GM23338 (cell line): Measurements from ENCODE around the gene PDE4D. TPM values are rescaled to one million over a fixed set of nuclear protein-coding genes. Genes with fewer than 3 reads are reported as not detected.

Source experiments
- ATAC-seq: fragments of 200-7000 bp; cut with Tn5 transposase; 3 replicates; pipeline ENCODE4 v1.9.1; 2020
- DNase-seq: peaks from one replicate; pipeline ENCODE4 v3.0.0-alpha.2; 2015; ENCODE audit warnings: low spot score
- H2AFZ ChIP-seq: fragments of 200-600 bp; sonication (generic); 2 replicates; pipeline ENCODE4 v1.8.0; 2016; ENCODE audit warnings: antibody characterized with exemption, mild to moderate bottlenecking, moderate library complexity
- H3F3A ChIP-seq: fragments of 200-600 bp; sonication (generic); replicated peaks from 2 replicates; pipeline ENCODE4 v1.8.0; 2017; ENCODE audit warnings: antibody characterized with exemption, mixed run types, low read depth
- H3K27ac ChIP-seq: fragments of 200-600 bp; sonication (generic); 2 replicates; pipeline ENCODE4 v1.6.1; 2016; ENCODE audit warnings: low read depth
- H3K27me3 ChIP-seq: fragments of 200-600 bp; sonication (generic); 2 replicates; pipeline ENCODE4 v1.8.0; 2016; ENCODE audit warnings: mild to moderate bottlenecking, mixed run types, moderate library complexity; ENCODE audit not compliant: insufficient read depth
- H3K36me3 ChIP-seq: fragments of 200-600 bp; sonication (generic); 2 replicates; pipeline ENCODE4 v1.8.0; 2016; ENCODE audit warnings: mild to moderate bottlenecking; ENCODE audit not compliant: insufficient read depth
- H3K4me1 ChIP-seq: fragments of 200-600 bp; sonication (generic); 2 replicates; pipeline ENCODE4 v1.8.0; 2016; ENCODE audit warnings: mild to moderate bottlenecking, moderate library complexity; ENCODE audit not compliant: insufficient read depth
- H3K4me2 ChIP-seq: fragments of 200-600 bp; sonication (generic); 2 replicates; pipeline ENCODE4 v1.7.1; 2017; ENCODE audit warnings: mixed run types
- H3K4me3 ChIP-seq: fragments of 200-600 bp; sonication (generic); 2 replicates; pipeline ENCODE4 v1.6.1; 2016; ENCODE audit warnings: mixed run types
- H3K79me2 ChIP-seq: fragments of 200-600 bp; sonication (generic); replicated peaks from 2 replicates; pipeline ENCODE4 v1.8.0; 2017; ENCODE audit warnings: mild to moderate bottlenecking; ENCODE audit not compliant: insufficient read depth
- H3K9me2 ChIP-seq: fragments of 200-600 bp; sonication (generic); 2 replicates; pipeline ENCODE4 v1.8.0; 2017; ENCODE audit not compliant: insufficient read depth
- H4K20me1 ChIP-seq: fragments of 200-600 bp; sonication (generic); replicated peaks from 2 replicates; pipeline ENCODE4 v1.8.0; 2017; ENCODE audit warnings: mild to moderate bottlenecking; ENCODE audit not compliant: insufficient read depth
- H3K27ac Mint-ChIP-seq: 2 replicates; pipeline ENCODE4 v1.8.0; 2020; ENCODE audit warnings: inconsistent platforms, mild to moderate bottlenecking, moderate library complexity, mixed read lengths
- H3K27me3 Mint-ChIP-seq: 3 replicates; pipeline ENCODE4 v1.8.0; 2022; ENCODE audit warnings: low read depth, mild to moderate bottlenecking, moderate library complexity, mixed read lengths, inconsistent platforms; ENCODE audit not compliant: insufficient read depth, poor library complexity
- H3K36me3 Mint-ChIP-seq: 3 replicates; pipeline ENCODE4 v1.8.0; 2021; ENCODE audit warnings: low read depth, mild to moderate bottlenecking, inconsistent platforms, moderate library complexity, mixed read lengths
- H3K4me1 Mint-ChIP-seq: 3 replicates; pipeline ENCODE4 v1.8.0; 2020; ENCODE audit warnings: mild to moderate bottlenecking, inconsistent platforms, mixed read lengths
- H3K4me3 Mint-ChIP-seq: 3 replicates; pipeline ENCODE4 v1.8.0; 2021; ENCODE audit warnings: moderate library complexity, mild to moderate bottlenecking, inconsistent platforms, mixed read lengths
- H3K9me3 Mint-ChIP-seq: 3 replicates; pipeline ENCODE4 v1.8.0; 2020; ENCODE audit warnings: moderate library complexity, mild to moderate bottlenecking, inconsistent platforms, mixed read lengths
- CREB1 ChIP-seq: fragments of 250-450 bp; sonication (Bioruptor Pico); IDR thresholded peaks from 2 replicates; pipeline ENCODE4 v1.5.0; 2020; ENCODE audit warnings: low read depth, mild to moderate bottlenecking, moderate library complexity
- CTCF ChIP-seq, 2 experiments: fragments of 200-600 bp in 1 of 2; sonication (generic) in 1 of 2; conservative IDR thresholded peaks; 2 replicates each; pipeline versions ENCODE4 v1.5.1 to v1.6.1; 2016 to 2017; ENCODE audit warnings: antibody characterized with exemption in 2 of 2, low read depth in 2 of 2, mild to moderate bottlenecking in 2 of 2, moderate library complexity in 1 of 2
- ETS1 ChIP-seq: IDR thresholded peaks from 2 replicates; pipeline ENCODE4 v1.6.1; 2016; ENCODE audit warnings: antibody characterized with exemption
- EZH2phosphoT487 ChIP-seq: fragments of 200-600 bp; sonication (generic); IDR thresholded peaks from one replicate; pipeline ENCODE4 v1.8.1; 2018; ENCODE audit warnings: antibody characterized with exemption; ENCODE audit not compliant: unreplicated experiment
- NANOG ChIP-seq: IDR thresholded peaks from 2 replicates; pipeline ENCODE4 v1.6.1; 2016; ENCODE audit warnings: antibody characterized with exemption, borderline replicate concordance
- POLR2AphosphoS5 ChIP-seq: IDR thresholded peaks from 2 replicates; pipeline ENCODE4 v1.6.1; 2016; ENCODE audit warnings: antibody characterized with exemption, low read depth
- REST ChIP-seq: IDR thresholded peaks from one replicate; pipeline ENCODE4 v1.6.1; 2018; ENCODE audit warnings: antibody characterized with exemption; ENCODE audit not compliant: unreplicated experiment
- STAT1 ChIP-seq: IDR thresholded peaks from one replicate; pipeline ENCODE4 v1.6.1; 2016; ENCODE audit warnings: antibody characterized with exemption; ENCODE audit not compliant: unreplicated experiment
- ZNF114 ChIP-seq: fragments of 250-450 bp; sonication (Bioruptor Pico); IDR thresholded peaks from 2 replicates; pipeline ENCODE4 v1.5.0; 2020; ENCODE audit warnings: mild to moderate bottlenecking, moderate library complexity
- ZNF331 ChIP-seq: fragments of 250-450 bp; sonication (Bioruptor Pico); IDR thresholded peaks from 2 replicates; pipeline ENCODE4 v1.5.0; 2020; ENCODE audit warnings: low read depth, mild to moderate bottlenecking, moderate library complexity
- ZNF462 ChIP-seq: fragments of 250-450 bp; sonication (Bioruptor Pico); IDR thresholded peaks from 2 replicates; pipeline ENCODE4 v1.5.0; 2020; ENCODE audit warnings: mild to moderate bottlenecking, moderate library complexity
- polyA plus RNA-seq: library from polyadenylated mRNA; unstranded; fragments of >200 nt; fragmentation: Nextera tagmentation; extraction: Ambion mirVana; gene quantifications from 2 replicates; pipeline ENCODE4 v1.2.1, GENCODE V29; 2016
- total RNA-seq: library from RNA; depleted of rRNA; stranded (reverse); fragments of >200 nt; shearing (Covaris generic); gene quantifications from 2 replicates; pipeline ENCODE4 v1.2.3, GENCODE V29; 2014

The PDE4D gene
- total and polyA plus RNA-seq, 2 experiments from 2014 or later = 2.1 to 4.7 TPM

GRCh38 chr5:59193616-59194319, 699.8 kb downstream of the PDE4D start:
- Histone ChIP-seq H3K27me3 (no peaks in the 10 kb centered on the region), H2AFZ (peak overlapping the region; percentile 14; the same call in 1 of the 2 replicates), H3K36me3 (no peaks in the 10 kb centered on the region), H3K4me2 (no peak overlapping the region), H4K20me1 (no peaks in the 10 kb centered on the region), H3K4me3 (no peak overlapping the region), H3K9me2 (no peaks in the 10 kb centered on the region), H3K4me1 (no peaks in the 10 kb centered on the region), H3K79me2 (no peaks in the 10 kb centered on the region), H3F3A (no peaks in the 10 kb centered on the region), H3K27ac (no peak overlapping the region)
- Mint-ChIP-seq H3K4me3 (no peak overlapping the region), H3K36me3 (no peaks in the 10 kb centered on the region), H3K9me3 (no peaks in the 10 kb centered on the region; the same call in 2 of the 3 replicates), H3K27me3 (peaks cover 1% of the 10 kb centered on the region), H3K4me1 (peaks cover 1% of the 10 kb centered on the region; the same call in 2 of the 3 replicates), H3K27ac (no peak overlapping the region)
- TF ChIP-seq CREB1 (CRISPR knock-in tag) (no peak), ZNF331 (CRISPR knock-in tag) (no peak), NANOG (no peak), REST (no peak), STAT1 (no peak), CTCF (conservative IDR thresholded peaks at IDR 0.05; ENCODE audit: low read depth in 2 of 2) (no peak), ZNF114 (no peak), EZH2phosphoT487 (no peak), ZNF462 (CRISPR knock-in tag) (no peak), POLR2AphosphoS5 (no peak), ETS1 (no peak)
- DNase-seq (no peak), ATAC-seq (no peak)
